ENCODE results near the gene CCDC152. TPM values are rescaled to one million over a fixed set of nuclear protein-coding genes. Genes with fewer than 3 reads are reported as not detected.

The CCDC152 gene
- total RNA-seq, 1 experiment from 2014 or later, result not detected

DNA sequence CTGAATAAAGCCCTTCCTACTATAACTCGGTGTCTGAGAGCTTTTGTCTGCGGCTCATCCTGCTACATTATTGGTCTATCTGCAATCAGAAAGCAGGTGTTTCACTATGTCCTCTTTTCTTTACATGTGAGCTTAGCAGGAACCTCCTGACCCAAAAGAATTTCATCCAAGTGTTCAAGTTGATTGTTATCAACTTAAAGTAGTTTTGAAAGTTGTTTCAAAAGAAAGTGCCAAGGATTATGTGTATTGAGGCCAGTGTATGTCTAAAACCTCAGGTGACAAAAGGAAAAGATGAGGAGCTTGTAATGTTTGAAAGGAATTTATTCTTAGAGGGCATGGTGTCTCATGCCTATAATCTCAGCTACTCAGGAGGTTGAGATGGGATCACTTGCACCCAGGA, 63.1 kb downstream of the CCDC152 start:
- Histone ChIP-seq H4K20me1 (ENCODE audit: low read length) (no peaks in the 10 kb centered on the region), H3K9me3 (ENCODE audit: low read length) (no peaks in the 10 kb centered on the region), H3K79me2 (ENCODE audit: low read length) (no peaks in the 10 kb centered on the region), H3K27me3 (ENCODE audit: low read length) (no peaks in the 10 kb centered on the region), H3K4me2 (ENCODE audit: low read length) (no peak overlapping the region), H3K9me2 (replicated peaks; ENCODE audit: low read length) (no peaks in the 10 kb centered on the region), H3F3A (ENCODE audit: low read length, unreplicated experiment) (no peaks in the 10 kb centered on the region), H3K9ac (ENCODE audit: low read length) (no peak overlapping the region), H2AFZ (ENCODE audit: low read length) (no peak overlapping the region; the same call in 1 of the 2 replicates), H3K4me1 (ENCODE audit: insufficient read depth, low read length) (no peaks in the 10 kb centered on the region), H3K36me3 (ENCODE audit: low read depth, low read length) (no peaks in the 10 kb centered on the region), H3K4me3 (ENCODE audit: low read length) (no peak overlapping the region), H3K27ac (ENCODE audit: low read length) (no peak overlapping the region)
- no peak for ATAC-seq
- DNase-seq, result no peak
- no TSS peak for BruUV-seq (replicated peaks)
- no peak for TF ChIP-seq EZH2 (IDR thresholded peaks at IDR 0.05; ENCODE audit: low read length, unreplicated experiment)
- TF ChIP-seq, protein P1, sequence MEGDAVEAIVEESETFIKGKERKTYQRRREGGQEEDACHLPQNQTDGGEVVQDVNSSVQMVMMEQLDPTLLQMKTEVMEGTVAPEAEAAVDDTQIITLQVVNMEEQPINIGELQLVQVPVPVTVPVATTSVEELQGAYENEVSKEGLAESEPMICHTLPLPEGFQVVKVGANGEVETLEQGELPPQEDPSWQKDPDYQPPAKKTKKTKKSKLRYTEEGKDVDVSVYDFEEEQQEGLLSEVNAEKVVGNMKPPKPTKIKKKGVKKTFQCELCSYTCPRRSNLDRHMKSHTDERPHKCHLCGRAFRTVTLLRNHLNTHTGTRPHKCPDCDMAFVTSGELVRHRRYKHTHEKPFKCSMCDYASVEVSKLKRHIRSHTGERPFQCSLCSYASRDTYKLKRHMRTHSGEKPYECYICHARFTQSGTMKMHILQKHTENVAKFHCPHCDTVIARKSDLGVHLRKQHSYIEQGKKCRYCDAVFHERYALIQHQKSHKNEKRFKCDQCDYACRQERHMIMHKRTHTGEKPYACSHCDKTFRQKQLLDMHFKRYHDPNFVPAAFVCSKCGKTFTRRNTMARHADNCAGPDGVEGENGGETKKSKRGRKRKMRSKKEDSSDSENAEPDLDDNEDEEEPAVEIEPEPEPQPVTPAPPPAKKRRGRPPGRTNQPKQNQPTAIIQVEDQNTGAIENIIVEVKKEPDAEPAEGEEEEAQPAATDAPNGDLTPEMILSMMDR (conservative IDR thresholded peaks at IDR 0.05; ENCODE audit: low read depth, low read length), result no peak
- no peak for TF ChIP-seq EZH2phosphoT487 (IDR thresholded peaks at IDR 0.05; ENCODE audit: borderline replicate concordance, low read length)
- ChIA-PET CTCF (no interaction called here), POLR2A (ENCODE audit: unreplicated experiment) (interaction anchor here (0.7 kb wide), 1 partner anchor 264 kb away, joined by 5 read pairs; no protein-coding TSS in a partner anchor)
- intact Hi-C loops (cut with micrococcal nuclease), result no loop called here

DNA sequence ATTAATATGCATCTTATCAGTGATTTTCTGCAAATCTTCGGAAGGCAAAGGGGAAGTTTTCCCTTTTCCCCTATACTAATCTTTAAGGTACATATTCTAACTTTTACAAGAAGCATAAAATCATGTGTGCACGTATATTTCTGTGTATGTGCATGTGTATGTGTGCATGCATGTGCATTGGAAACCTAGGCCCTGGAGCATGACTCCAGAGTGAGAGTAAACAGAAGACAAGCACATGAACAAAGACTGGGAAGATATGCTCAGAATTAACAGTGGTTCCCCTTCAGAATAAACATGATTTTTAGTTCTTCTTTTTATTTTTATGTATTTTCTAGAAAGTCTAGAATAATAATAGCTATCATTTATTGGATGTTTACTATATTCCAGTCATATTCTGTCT, 65.9 kb downstream of the CCDC152 start:
- Histone ChIP-seq H3K9me2 (replicated peaks; ENCODE audit: low read length) (no peaks in the 10 kb centered on the region), H3K4me1 (ENCODE audit: insufficient read depth, low read length) (no peaks in the 10 kb centered on the region), H3K9me3 (ENCODE audit: low read length) (no peaks in the 10 kb centered on the region), H2AFZ (ENCODE audit: low read length) (no peak overlapping the region), H3K36me3 (ENCODE audit: low read depth, low read length) (no peaks in the 10 kb centered on the region), H3K9ac (ENCODE audit: low read length) (no peak overlapping the region), H4K20me1 (ENCODE audit: low read length) (no peaks in the 10 kb centered on the region), H3K4me2 (ENCODE audit: low read length) (no peak overlapping the region), H3K27me3 (ENCODE audit: low read length) (no peaks in the 10 kb centered on the region), H3F3A (ENCODE audit: low read length, unreplicated experiment) (no peaks in the 10 kb centered on the region), H3K27ac (ENCODE audit: low read length) (no peak overlapping the region), H3K79me2 (ENCODE audit: low read length) (no peaks in the 10 kb centered on the region), H3K4me3 (ENCODE audit: low read length) (no peak overlapping the region)
- ChIA-PET POLR2A (ENCODE audit: unreplicated experiment) (no interaction called here), CTCF (no interaction called here)
- BruUV-seq (replicated peaks), result no TSS peak
- DNase-seq, result no peak
- ATAC-seq, result no peak
- TF ChIP-seq EZH2phosphoT487 (IDR thresholded peaks at IDR 0.05; ENCODE audit: borderline replicate concordance, low read length), result no peak
- TF ChIP-seq EZH2 (IDR thresholded peaks at IDR 0.05; ENCODE audit: low read length, unreplicated experiment), result no peak
- TF ChIP-seq, protein P1 (conservative IDR thresholded peaks at IDR 0.05; ENCODE audit: low read depth, low read length), result no peak
- intact Hi-C loops (cut with micrococcal nuclease), result no loop called here

DNA sequence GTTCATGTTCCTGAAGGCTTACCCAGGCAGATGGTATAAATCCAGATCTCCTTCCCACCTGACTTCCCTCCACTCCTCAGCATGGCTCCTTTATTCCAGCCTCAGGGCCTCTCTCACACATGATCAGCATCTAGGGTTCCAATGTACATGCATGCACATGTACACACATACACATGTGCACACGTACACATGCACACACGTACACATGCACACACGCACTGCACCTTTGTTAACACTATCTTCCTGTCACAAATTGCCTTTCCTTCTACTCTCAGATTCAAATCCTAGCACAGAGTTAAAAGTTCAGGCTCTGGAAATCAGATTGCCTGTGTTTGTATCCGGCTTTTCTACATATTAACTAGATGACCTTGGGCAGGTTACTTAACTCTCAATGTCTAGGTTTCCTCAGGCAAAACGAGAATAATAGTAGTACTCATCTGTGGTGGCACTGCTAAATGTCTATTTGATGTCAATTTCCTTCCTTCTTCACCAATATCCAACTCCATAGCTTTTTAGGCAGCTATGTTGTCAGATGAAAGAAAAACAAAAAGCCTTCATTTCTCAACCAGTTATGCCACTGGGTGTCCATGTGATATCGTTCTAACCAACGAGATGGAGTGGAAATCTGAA, 67.8 kb downstream of the CCDC152 start:
- intact Hi-C loops (cut with micrococcal nuclease), result no loop called here
- POLR2A ChIA-PET (ENCODE audit: unreplicated experiment), result no interaction called here
- no peaks in the 10 kb centered on the region for H3F3A ChIP-seq (ENCODE audit: low read length, unreplicated experiment)

More for the DNA sequence above, 67.8 kb downstream of the CCDC152 start:
- no peaks in the 10 kb centered on the region for H3K36me3 ChIP-seq (ENCODE audit: low read depth, low read length)
- no peak overlapping the region for H3K9ac ChIP-seq (ENCODE audit: low read length)
- BruUV-seq (replicated peaks), result no TSS peak
- no peaks in the 10 kb centered on the region for H3K9me2 ChIP-seq (replicated peaks; ENCODE audit: low read length)
- no peak for TF ChIP-seq EZH2phosphoT487 (IDR thresholded peaks at IDR 0.05; ENCODE audit: borderline replicate concordance, low read length)
- TF ChIP-seq, protein P1 (conservative IDR thresholded peaks at IDR 0.05; ENCODE audit: low read depth, low read length), result no peak
- no peak for TF ChIP-seq EZH2 (IDR thresholded peaks at IDR 0.05; ENCODE audit: low read length, unreplicated experiment)
- H3K27me3 ChIP-seq (ENCODE audit: low read length), result no peaks in the 10 kb centered on the region
- no peaks in the 10 kb centered on the region for H3K79me2 ChIP-seq (ENCODE audit: low read length)
- H3K4me3 ChIP-seq (ENCODE audit: low read length), result no peak overlapping the region
- H4K20me1 ChIP-seq (ENCODE audit: low read length), result no peaks in the 10 kb centered on the region
- no peak for DNase-seq
- no peaks in the 10 kb centered on the region for H3K9me3 ChIP-seq (ENCODE audit: low read length)
- no peak overlapping the region for H2AFZ ChIP-seq (ENCODE audit: low read length)
- H3K4me1 ChIP-seq (ENCODE audit: insufficient read depth, low read length), result no peaks in the 10 kb centered on the region
- no peak for ATAC-seq
- CTCF ChIA-PET, result no interaction called here
- no peak overlapping the region for H3K4me2 ChIP-seq (ENCODE audit: low read length)
- H3K27ac ChIP-seq (ENCODE audit: low read length), result no peak overlapping the region
